GM06990 (cell line): ENCODE measurements around the gene DMWD.

Experiments
- DNase-seq: peaks from one replicate; pipeline ENCODE4 v3.0.0-alpha.2; 2011; ENCODE audit not compliant: insufficient read length; ENCODE audit errors: extremely low read depth
- H3K27me3 ChIP-seq: replicated peaks from 2 replicates; pipeline ENCODE4 v1.6.0; 2011; ENCODE audit warnings: low read length; ENCODE audit not compliant: control insufficient read depth, insufficient read depth
- H3K36me3 ChIP-seq: 2 replicates; pipeline ENCODE4 v1.5.1; 2011; ENCODE audit warnings: low read length; ENCODE audit not compliant: control insufficient read depth, insufficient read depth
- H3K4me3 ChIP-seq: replicated peaks from 2 replicates; pipeline ENCODE4 v1.5.1; 2011; ENCODE audit warnings: low read depth, mild to moderate bottlenecking, control low read depth, low read length
- CTCF ChIP-seq: IDR thresholded peaks from 2 replicates; pipeline ENCODE4 v1.5.1; 2011; ENCODE audit warnings: low read length, control low read depth, mild to moderate bottlenecking, inconsistent platforms; ENCODE audit not compliant: insufficient read depth, poor library complexity, severe bottlenecking

DMWD gene

GRCh38 chr19:45779231-45780145, 13.2 kb downstream of the DMWD start:
- Histone ChIP-seq H3K4me3 (peak overlapping the region; percentile 50), H3K36me3 (peaks cover 18% of the 10 kb centered on the region), H3K27me3 (no peaks in the 10 kb centered on the region)
- DNase-seq: peak; percentile 95
- peak; percentile 84 for TF ChIP-seq CTCF

DNA sequence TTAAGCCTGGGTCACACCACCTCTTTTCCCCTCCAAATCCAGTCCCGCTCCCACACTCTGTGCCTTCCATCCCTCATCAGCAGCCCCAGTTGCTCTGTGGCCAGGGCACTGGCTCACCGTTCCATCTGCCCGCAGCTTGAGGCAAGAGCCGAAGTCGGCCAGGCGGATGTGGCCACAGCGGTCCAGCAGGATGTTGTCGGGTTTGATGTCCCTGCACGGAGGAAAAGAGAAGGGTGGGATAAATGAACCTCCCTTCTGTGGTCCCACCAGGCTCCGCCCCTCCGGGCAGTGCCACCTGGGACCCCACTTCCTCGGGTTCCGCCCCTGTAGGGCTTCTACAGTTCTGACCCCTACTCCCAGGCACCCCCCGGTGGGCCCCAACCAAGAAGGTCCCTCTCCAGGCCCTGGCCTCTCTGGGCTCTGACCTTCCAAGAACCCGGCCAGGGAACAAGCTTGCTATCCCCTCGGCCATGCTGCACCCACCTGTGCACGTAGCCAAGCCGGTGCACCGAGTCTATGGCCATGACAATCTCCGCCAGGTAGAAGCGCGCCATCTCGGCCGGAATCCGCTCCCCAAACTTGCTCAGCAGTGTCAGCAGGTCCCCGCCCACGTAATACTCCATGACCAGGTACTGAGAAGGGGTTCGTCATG, 14.5 kb downstream of the DMWD start:
- no peak for DNase-seq
- no peaks in the 10 kb centered on the region for H3K27me3 ChIP-seq
- H3K4me3 ChIP-seq: no peak overlapping the region
- H3K36me3 ChIP-seq: peaks cover 15% of the 10 kb centered on the region
- no peak for TF ChIP-seq CTCF

DNA sequence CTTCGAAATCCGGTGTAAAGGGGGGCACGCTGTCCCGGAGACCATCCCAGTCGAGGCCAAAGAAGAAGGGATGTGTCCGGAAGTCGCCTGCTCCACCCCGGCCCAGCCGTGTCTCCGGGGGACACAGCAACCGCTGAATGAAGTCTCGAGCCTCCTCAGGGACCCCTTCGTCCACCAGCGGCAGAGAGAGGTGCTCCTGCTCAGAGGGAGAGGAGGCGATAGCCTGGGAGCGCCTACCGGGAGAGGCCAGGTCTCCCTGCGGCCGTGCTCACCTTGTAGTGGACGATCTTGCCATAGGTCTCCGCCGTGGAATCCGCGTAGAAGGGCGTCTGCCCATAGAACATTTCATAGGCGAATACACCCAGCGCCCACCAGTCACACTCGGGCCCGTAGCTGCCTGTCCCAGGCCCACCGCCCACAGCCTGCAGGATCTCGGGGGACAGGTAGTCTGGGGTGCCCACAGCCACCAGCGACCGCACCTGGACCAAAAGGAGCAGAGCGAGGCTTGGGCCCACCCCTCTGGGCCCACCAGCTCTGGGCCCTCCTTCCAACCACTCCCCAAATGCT, 15.2 kb downstream of the DMWD start:
- DNase-seq: no peak
- Histone ChIP-seq H3K36me3 (peaks cover 15% of the 10 kb centered on the region), H3K27me3 (no peaks in the 10 kb centered on the region), H3K4me3 (no peak overlapping the region)
- TF ChIP-seq CTCF: no peak

GRCh38 chr19:45774765-45775164, 17.9 kb downstream of the DMWD start:
- Histone ChIP-seq H3K36me3 (peaks cover 17% of the 10 kb centered on the region), H3K27me3 (no peaks in the 10 kb centered on the region), H3K4me3 (no peak overlapping the region)
- no peak for DNase-seq
- no peak for TF ChIP-seq CTCF

GRCh38 chr19:45773384-45773783, 19.3 kb downstream of the DMWD start:
- peaks cover 17% of the 10 kb centered on the region for H3K36me3 ChIP-seq
- no peak overlapping the region for H3K4me3 ChIP-seq
- TF ChIP-seq CTCF: no peak
- DNase-seq: no peak
- no peaks in the 10 kb centered on the region for H3K27me3 ChIP-seq
